Lung (tissue), 12 donors: ENCODE results near the gene MAG. TPM values are rescaled to one million over a fixed set of nuclear protein-coding genes. Genes with fewer than 3 reads are reported as not detected.

Experiments
- ATAC-seq: fragments of 200-7000 bp; cut with Tn5 transposase; one replicate; pipeline ENCODE4 v1.9.1; 2020; ENCODE audit warnings: moderate number of reproducible peaks; ENCODE audit not compliant: insufficient read depth, low FRiP score
- DNase-seq, 3 donors: peaks; one replicate each; pipeline ENCODE4 v3.0.0-alpha.2; 2013 to 2017
- H3K27ac ChIP-seq, 2 donors: one replicate each; pipeline ENCODE4 v1.5.1; 2013; ENCODE audit warnings: mild to moderate bottlenecking in 2 of 2, moderate library complexity in 2 of 2, control low read depth in 1 of 2, inconsistent platforms in 1 of 2, low read depth in 1 of 2, low read length in 1 of 2
- H3K27me3 ChIP-seq, 3 donors: one replicate each; pipeline ENCODE4 v1.5.1; 2013; ENCODE audit warnings: low read length in 2 of 3; ENCODE audit not compliant: control insufficient read depth in 3 of 3, insufficient read depth in 3 of 3
- H3K36me3 ChIP-seq, 4 donors: one replicate each; pipeline ENCODE4 v1.5.1; 2013; ENCODE audit warnings: low read length in 4 of 4, mild to moderate bottlenecking in 1 of 4, moderate library complexity in 1 of 4; ENCODE audit not compliant: control insufficient read depth in 4 of 4, insufficient read depth in 4 of 4
- H3K4me1 ChIP-seq, 5 donors: one replicate each; pipeline ENCODE4 v1.5.1; 2013; ENCODE audit warnings: low read length in 5 of 5, mild to moderate bottlenecking in 2 of 5, moderate library complexity in 1 of 5; ENCODE audit not compliant: control insufficient read depth in 5 of 5, insufficient read depth in 5 of 5
- H3K4me3 ChIP-seq: one replicate; pipeline ENCODE4 v1.5.1; 2013; ENCODE audit warnings: mild to moderate bottlenecking, control low read depth, moderate library complexity
- H3K9ac ChIP-seq, 2 donors: one replicate each; pipeline ENCODE4 v1.5.1; 2013; ENCODE audit warnings: low read length in 2 of 2, control low read depth in 1 of 2; ENCODE audit not compliant: insufficient read depth in 1 of 2
- H3K9me3 ChIP-seq, 4 donors: one replicate each; pipeline ENCODE4 v1.5.1; 2013; ENCODE audit warnings: low read length in 3 of 4, mild to moderate bottlenecking in 1 of 4, moderate library complexity in 1 of 4; ENCODE audit not compliant: control insufficient read depth in 4 of 4, insufficient read depth in 3 of 4
- WGBS, 2 donors: extraction: QIAGEN DNeasy Blood & Tissue Kit; methylation state at CpG; one replicate each; pipeline ENCODE4 v1.1.7; 2013; 5-methylcytosine and 5-hydroxymethylcytosine counted together
- polyA plus RNA-seq, 2 donors: library from polyadenylated mRNA; stranded (reverse); fragments of 200-250 nt; gene quantifications; one replicate each; pipeline ENCODE4 v1.2.1, GENCODE V29; 2013
- total RNA-seq, 2 donors: library from RNA; depleted of rRNA in 1 of 2; stranded (reverse); fragments of >200 nt in 1 of 2; gene quantifications; one replicate each; pipeline ENCODE4 v1.2.1, GENCODE V29; 2014 to 2021
- TF ChIP-seq, protein P1 (sequence below): IDR thresholded peaks from 2 replicates; pipeline ENCODE4 v1.5.1; 2012; ENCODE audit warnings: mild to moderate bottlenecking; ENCODE audit errors: control extremely low read depth, extremely low read depth
- donor health status: control.
- donor health status: control.
- donor health status: Bipolar disorder and iron deficiency.
- donor health status: healthy.
- donor health status: DM: yes; HTN: yes; CAD: no.

The MAG gene
- total and polyA plus RNA-seq, 4 donors = 0.08 to 8.8 (median 1.9) TPM

DNA sequence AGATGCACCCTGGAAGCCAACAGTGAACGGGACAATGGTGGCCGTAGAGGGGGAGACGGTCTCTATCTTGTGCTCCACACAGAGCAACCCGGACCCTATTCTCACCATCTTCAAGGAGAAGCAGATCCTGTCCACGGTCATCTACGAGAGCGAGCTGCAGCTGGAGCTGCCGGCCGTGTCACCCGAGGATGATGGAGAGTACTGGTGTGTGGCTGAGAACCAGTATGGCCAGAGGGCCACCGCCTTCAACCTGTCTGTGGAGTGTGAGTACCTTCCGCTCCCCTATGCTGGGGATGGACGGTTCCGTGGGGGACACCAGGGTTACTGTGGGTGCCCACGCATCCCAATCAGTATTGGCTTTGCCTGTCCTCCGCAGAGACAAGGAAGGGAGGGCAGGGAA lies 10.5 kb downstream of the MAG start:
- no peak for DNase-seq
- 86 to 91% methylated on average over 16 of the region's 16 CpGs for whole genome bisulfite sequencing, 2 donors

DNA sequence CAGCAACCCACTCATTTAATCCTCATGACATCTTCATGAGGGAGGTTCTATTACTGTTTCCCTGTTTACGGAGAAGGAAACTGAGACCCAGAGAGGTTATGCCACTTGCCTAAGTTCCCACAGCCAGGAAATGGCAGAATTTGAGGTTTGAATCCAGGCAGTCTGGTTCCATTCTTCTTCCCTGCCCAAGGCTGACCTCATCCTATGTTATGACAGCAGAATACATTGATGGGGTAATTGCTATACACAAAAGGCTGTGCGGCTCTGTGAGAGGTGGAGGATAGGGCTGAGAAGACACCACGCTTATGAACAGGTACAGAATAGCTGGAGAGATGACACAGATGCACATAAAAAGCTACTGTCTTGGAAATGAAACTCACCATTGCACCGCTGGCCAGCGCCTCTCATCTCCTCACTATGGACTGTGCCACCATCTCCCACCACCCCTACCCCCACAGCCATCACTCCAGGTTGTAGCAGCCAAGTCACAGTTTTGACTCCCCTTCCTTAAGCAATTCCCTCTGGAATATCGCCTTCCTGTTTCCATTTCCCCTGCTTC lies 11.5 kb downstream of the MAG start:
- Histone ChIP-seq H3K36me3 (no peaks in the 10 kb centered on the region), H3K27me3 (no peaks in the 10 kb centered on the region), H3K4me1 (peaks cover 0 to 18% (median 11%) of the 10 kb centered on the region in 5 donors), H3K4me3 (no peak overlapping the region), H3K27ac (no peak overlapping the region), H3K9ac (no peak overlapping the region), H3K9me3 (peaks cover 0 to 4% (median 0%) of the 10 kb centered on the region in 4 donors)
- TF ChIP-seq, protein P1, sequence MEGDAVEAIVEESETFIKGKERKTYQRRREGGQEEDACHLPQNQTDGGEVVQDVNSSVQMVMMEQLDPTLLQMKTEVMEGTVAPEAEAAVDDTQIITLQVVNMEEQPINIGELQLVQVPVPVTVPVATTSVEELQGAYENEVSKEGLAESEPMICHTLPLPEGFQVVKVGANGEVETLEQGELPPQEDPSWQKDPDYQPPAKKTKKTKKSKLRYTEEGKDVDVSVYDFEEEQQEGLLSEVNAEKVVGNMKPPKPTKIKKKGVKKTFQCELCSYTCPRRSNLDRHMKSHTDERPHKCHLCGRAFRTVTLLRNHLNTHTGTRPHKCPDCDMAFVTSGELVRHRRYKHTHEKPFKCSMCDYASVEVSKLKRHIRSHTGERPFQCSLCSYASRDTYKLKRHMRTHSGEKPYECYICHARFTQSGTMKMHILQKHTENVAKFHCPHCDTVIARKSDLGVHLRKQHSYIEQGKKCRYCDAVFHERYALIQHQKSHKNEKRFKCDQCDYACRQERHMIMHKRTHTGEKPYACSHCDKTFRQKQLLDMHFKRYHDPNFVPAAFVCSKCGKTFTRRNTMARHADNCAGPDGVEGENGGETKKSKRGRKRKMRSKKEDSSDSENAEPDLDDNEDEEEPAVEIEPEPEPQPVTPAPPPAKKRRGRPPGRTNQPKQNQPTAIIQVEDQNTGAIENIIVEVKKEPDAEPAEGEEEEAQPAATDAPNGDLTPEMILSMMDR = no peak
- ATAC-seq = no peak
- no peak for DNase-seq
- 71 to 84% methylated on average over 6 of the region's 6 CpGs for WGBS, 2 donors

More for the DNA sequence above, 10.5 kb downstream of the MAG start:
- TF ChIP-seq, protein P1 = no peak
- no peak for ATAC-seq
- Histone ChIP-seq H3K27ac (no peak overlapping the region), H3K4me1 (peaks cover 0 to 8% (median 4%) of the 10 kb centered on the region in 5 donors), H3K27me3 (no peaks in the 10 kb centered on the region), H3K9me3 (peaks cover 0 to 10% (median 0%) of the 10 kb centered on the region in 4 donors), H3K9ac (no peak overlapping the region), H3K36me3 (no peaks in the 10 kb centered on the region), H3K4me3 (no peak overlapping the region)

DNA sequence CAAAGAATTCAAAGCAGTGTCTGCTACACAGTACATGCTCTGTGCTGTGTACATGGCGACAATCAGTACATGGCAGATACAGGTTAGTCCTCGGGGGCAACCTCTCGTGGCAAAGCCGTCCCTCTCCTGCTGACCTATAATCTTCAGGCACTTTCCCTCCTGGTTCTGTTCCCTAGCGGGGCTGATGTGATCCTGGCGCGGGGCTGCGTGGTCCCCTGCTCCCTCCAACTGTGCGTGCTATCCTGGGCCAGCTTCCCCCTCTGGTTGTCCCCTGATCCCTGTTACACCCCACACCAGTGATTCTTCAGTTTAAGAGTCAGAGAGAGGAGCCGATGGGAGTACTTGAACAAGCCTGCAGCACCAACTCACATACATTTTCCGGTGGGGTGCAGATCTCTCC lies 12.1 kb downstream of the MAG start:
- Histone ChIP-seq H3K27me3 (no peaks in the 10 kb centered on the region), H3K36me3 (no peaks in the 10 kb centered on the region), H3K9me3 (peaks cover 0 to 1% (median 0%) of the 10 kb centered on the region in 4 donors), H3K4me3 (no peak overlapping the region), H3K27ac (no peak overlapping the region), H3K4me1 (peaks cover 0 to 24% (median 17%) of the 10 kb centered on the region in 5 donors), H3K9ac (no peak overlapping the region)
- ATAC-seq (no peak), DNase-seq (no peak)
- WGBS, 2 donors = 82 to 88% methylated on average over 11 of the region's 11 CpGs
- TF ChIP-seq, protein P1 = no peak

DNA sequence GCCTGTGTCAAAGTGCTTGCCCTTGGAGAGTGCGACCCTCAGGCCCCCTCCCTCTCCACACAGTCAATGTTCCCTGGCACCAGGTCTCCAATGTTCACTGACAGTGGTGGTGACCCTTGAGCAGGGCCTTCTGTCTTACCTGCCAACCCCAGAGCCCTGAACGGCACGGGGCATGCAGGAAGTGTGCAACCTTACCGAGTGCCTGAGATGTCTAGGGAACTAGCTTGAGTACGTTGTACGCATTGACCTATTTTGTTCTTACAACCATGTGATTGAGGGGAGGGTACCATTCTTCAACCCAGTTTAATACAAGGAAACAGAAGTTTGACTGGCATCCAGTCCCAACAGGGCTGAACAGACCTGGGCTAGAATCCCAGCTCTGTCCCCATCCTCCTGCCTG lies 13.2 kb downstream of the MAG start:
- no peak overlapping the region for H3K9ac ChIP-seq
- DNase-seq = no peak
- no peaks in the 10 kb centered on the region for H3K36me3 ChIP-seq

More for the DNA sequence above, 13.2 kb downstream of the MAG start:
- 46 to 64% methylated on average over 6 of the region's 6 CpGs for WGBS, 2 donors
- H3K9me3 ChIP-seq = peaks cover 0 to 1% (median 0%) of the 10 kb centered on the region in 4 donors
- peaks cover 0 to 35% (median 21%) of the 10 kb centered on the region in 5 donors for H3K4me1 ChIP-seq
- H3K4me3 ChIP-seq = no peak overlapping the region
- TF ChIP-seq, protein P1 = no peak
- H3K27me3 ChIP-seq = no peaks in the 10 kb centered on the region
- no peak overlapping the region for H3K27ac ChIP-seq
- ATAC-seq = no peak
